K562 (cell line): ENCODE measurements around the gene SLC6A4. TPM values are rescaled to one million over a fixed set of nuclear protein-coding genes. Genes with fewer than 3 reads are reported as not detected.

Experiments used
- CCNT2 ChIP-seq: IDR thresholded peaks from 2 replicates; pipeline ENCODE4 v1.6.1; 2011; ENCODE audit warnings: borderline replicate concordance, low read depth, mild to moderate bottlenecking, moderate library complexity, mixed read lengths, low read length; ENCODE audit not compliant: insufficient read length; ENCODE audit errors: extremely low read depth
- JUN ChIP-seq, 2 experiments: sonication (generic) in 1 of 2; formaldehyde crosslinking in 1 of 2; IDR thresholded peaks; 2 replicates each; pipeline versions ENCODE4 v1.6.1 to v1.8.0; 2012 to 2022; ENCODE audit warnings: borderline replicate concordance in 2 of 2, mild to moderate bottlenecking in 2 of 2, improper control_type of control experiment in 1 of 2, low read depth in 1 of 2, low read length in 1 of 2, missing genetic modification reagents in 1 of 2
- L3MBTL2 ChIP-seq: fragments of 450-650 bp; IDR thresholded peaks from 2 replicates; pipeline ENCODE4 v1.6.1; 2016; ENCODE audit warnings: mild to moderate bottlenecking, moderate library complexity
- SP1 ChIP-seq: sonication (generic); formaldehyde crosslinking; IDR thresholded peaks from 2 replicates; pipeline ENCODE4 v1.8.1; 2022; ENCODE audit warnings: mild to moderate bottlenecking, missing genetic modification reagents
- ZEB2 ChIP-seq: fragments of 450-650 bp; IDR thresholded peaks from 2 replicates; pipeline ENCODE4 v1.6.1; 2016
- ZNF253 ChIP-seq: fragments of 250-450 bp; sonication (Bioruptor Pico); conservative IDR thresholded peaks from 2 replicates; pipeline ENCODE4 v1.6.1; 2021; ENCODE audit warnings: mild to moderate bottlenecking
- ZNF707 ChIP-seq: fragments of 250-450 bp; sonication (Bioruptor Pico); conservative IDR thresholded peaks from 2 replicates; pipeline ENCODE4 v1.8.0; 2022; ENCODE audit warnings: inconsistent platforms, mild to moderate bottlenecking, moderate library complexity
- polyA plus RNA-seq, 8 experiments: library from polyadenylated mRNA; depleted of rRNA in 4 of 8; stranded (reverse) in 5 of 8; unstranded in 3 of 8; fragments of >200 nt; fragmentation: Nextera tagmentation in 2 of 8; fragmentation: Illumina TruSeq in 1 of 8; extraction: Ambion mirVana in 2 of 8; extraction: Trizol in 1 of 8; gene quantifications; 2 replicates each; pipeline versions ENCODE4 v1.2.1 to v1.2.3, GENCODE V29; 2011 to 2014; ENCODE audit warnings: inconsistent platforms in 1 of 8, missing spikeins in 1 of 8
- total RNA-seq, 7 experiments: library from RNA; depleted of rRNA in 6 of 7; stranded (reverse); fragments of >200 nt in 6 of 7; fragmentation: Illumina TruSeq in 2 of 7; extraction: Trizol in 2 of 7; gene quantifications; 2 replicates each; pipeline versions ENCODE4 v1.2.1 to v1.2.3, GENCODE V29; 2011 to 2021; ENCODE audit warnings: low replicate concordance in 1 of 7
- TF ChIP-seq, protein P1 (sequence below): sonication (generic); formaldehyde crosslinking; IDR thresholded peaks from 2 replicates; pipeline ENCODE4 v1.9.0; 2022; ENCODE audit warnings: mild to moderate bottlenecking, missing genetic modification reagents
- TF ChIP-seq, protein P2 (sequence below), 2 experiments: fragments of 150-350 bp in 1 of 2; IDR thresholded peaks; 2 replicates each; pipeline ENCODE4 v1.6.1; 2012 to 2016; ENCODE audit warnings: low read depth in 2 of 2, low read length in 2 of 2, mild to moderate bottlenecking in 1 of 2, moderate library complexity in 1 of 2
- TF ChIP-seq, protein P3 (sequence below), 2 experiments: fragments of 250-450 bp in 1 of 2; fragments of 450-650 bp in 1 of 2; sonication (Bioruptor Pico) in 1 of 2; IDR thresholded peaks; 2 replicates each; pipeline versions ENCODE4 v1.6.1 to v1.8.0; 2016 to 2021; ENCODE audit warnings: mild to moderate bottlenecking in 2 of 2, moderate library complexity in 2 of 2, missing compliant biosample characterization in 1 of 2, missing genetic modification characterization in 1 of 2
- TF ChIP-seq, protein P4 (sequence below): fragments of 200-800 bp; sonication (Bioruptor generic); IDR thresholded peaks from 2 replicates; pipeline ENCODE4 v1.6.1; 2017; ENCODE audit warnings: missing genetic modification characterization, missing compliant biosample characterization
- TF ChIP-seq, protein P5 (sequence below): sonication (generic); formaldehyde crosslinking; IDR thresholded peaks from 2 replicates; pipeline ENCODE4 v1.8.0; 2022; ENCODE audit warnings: mild to moderate bottlenecking, missing genetic modification reagents

The SLC6A4 gene
- total and polyA plus RNA-seq, 9 of the 15 experiments (the other 6 are each of a cell fraction or from before 2014, with no cell fraction given), result 0.05 to 0.09 (median 0.07) TPM; not detected in 6

DNA sequence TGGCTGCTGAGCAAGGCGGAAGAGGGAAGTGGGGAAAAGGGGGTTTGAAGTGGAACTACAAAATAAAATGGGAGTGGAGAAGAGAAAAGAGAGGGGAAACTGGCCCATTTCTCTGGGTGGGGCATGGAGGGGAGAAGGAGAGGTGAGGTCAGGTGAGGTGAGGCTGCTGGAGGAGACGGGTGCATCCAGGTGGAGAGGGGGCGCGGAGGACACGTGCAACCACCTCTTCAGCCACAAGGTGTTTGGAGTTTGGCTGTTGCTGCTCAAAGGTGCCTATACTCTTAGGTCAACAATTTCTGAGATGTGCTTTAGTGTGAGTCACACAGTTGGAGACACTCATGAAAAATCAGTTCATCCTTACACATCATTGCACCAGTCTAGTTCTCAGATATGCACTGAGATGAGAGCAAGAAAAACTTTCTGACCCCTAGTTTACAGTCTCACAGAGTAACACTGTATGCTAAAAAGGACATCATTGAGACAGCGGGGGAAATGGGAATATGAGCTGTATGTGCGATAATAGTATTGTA, 4.8 kb downstream of the SLC6A4 start (continued):
- no peak for TF ChIP-seq ZNF707 (CRISPR knock-in tag)
- no peak for TF ChIP-seq CCNT2
- peak; percentile 60; the same call in 1 of the 2 replicates for TF ChIP-seq ZEB2
- TF ChIP-seq L3MBTL2, result no peak
- no peak for TF ChIP-seq SP1 (CRISPR knock-in tag)
- TF ChIP-seq JUN (IDR thresholded peaks at IDR 0.05; ENCODE audit: borderline replicate concordance, low read depth, low read length), result peak; percentile 38; the same call in 1 of the 2 replicates
- TF ChIP-seq JUN (CRISPR knock-in tag; IDR thresholded peaks at IDR 0.05; ENCODE audit: borderline replicate concordance), result no peak
- TF ChIP-seq, protein P1, sequence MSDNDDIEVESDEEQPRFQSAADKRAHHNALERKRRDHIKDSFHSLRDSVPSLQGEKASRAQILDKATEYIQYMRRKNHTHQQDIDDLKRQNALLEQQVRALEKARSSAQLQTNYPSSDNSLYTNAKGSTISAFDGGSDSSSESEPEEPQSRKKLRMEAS (CRISPR knock-in tag), result no peak
- no peak for TF ChIP-seq ZNF253 (CRISPR knock-in tag)
- TF ChIP-seq, protein P2, sequence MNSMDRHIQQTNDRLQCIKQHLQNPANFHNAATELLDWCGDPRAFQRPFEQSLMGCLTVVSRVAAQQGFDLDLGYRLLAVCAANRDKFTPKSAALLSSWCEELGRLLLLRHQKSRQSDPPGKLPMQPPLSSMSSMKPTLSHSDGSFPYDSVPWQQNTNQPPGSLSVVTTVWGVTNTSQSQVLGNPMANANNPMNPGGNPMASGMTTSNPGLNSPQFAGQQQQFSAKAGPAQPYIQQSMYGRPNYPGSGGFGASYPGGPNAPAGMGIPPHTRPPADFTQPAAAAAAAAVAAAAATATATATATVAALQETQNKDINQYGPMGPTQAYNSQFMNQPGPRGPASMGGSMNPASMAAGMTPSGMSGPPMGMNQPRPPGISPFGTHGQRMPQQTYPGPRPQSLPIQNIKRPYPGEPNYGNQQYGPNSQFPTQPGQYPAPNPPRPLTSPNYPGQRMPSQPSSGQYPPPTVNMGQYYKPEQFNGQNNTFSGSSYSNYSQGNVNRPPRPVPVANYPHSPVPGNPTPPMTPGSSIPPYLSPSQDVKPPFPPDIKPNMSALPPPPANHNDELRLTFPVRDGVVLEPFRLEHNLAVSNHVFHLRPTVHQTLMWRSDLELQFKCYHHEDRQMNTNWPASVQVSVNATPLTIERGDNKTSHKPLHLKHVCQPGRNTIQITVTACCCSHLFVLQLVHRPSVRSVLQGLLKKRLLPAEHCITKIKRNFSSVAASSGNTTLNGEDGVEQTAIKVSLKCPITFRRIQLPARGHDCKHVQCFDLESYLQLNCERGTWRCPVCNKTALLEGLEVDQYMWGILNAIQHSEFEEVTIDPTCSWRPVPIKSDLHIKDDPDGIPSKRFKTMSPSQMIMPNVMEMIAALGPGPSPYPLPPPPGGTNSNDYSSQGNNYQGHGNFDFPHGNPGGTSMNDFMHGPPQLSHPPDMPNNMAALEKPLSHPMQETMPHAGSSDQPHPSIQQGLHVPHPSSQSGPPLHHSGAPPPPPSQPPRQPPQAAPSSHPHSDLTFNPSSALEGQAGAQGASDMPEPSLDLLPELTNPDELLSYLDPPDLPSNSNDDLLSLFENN (IDR thresholded peaks at IDR 0.05; ENCODE audit: low read depth in 2 of 2, low read length in 2 of 2), result no peak
- TF ChIP-seq, protein P3, sequence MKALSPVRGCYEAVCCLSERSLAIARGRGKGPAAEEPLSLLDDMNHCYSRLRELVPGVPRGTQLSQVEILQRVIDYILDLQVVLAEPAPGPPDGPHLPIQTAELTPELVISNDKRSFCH (CRISPR knock-in tag; IDR thresholded peaks at IDR 0.05), result no peak
- TF ChIP-seq, protein P3 (tag; IDR thresholded peaks at IDR 0.05), result no peak
- TF ChIP-seq, protein P4, sequence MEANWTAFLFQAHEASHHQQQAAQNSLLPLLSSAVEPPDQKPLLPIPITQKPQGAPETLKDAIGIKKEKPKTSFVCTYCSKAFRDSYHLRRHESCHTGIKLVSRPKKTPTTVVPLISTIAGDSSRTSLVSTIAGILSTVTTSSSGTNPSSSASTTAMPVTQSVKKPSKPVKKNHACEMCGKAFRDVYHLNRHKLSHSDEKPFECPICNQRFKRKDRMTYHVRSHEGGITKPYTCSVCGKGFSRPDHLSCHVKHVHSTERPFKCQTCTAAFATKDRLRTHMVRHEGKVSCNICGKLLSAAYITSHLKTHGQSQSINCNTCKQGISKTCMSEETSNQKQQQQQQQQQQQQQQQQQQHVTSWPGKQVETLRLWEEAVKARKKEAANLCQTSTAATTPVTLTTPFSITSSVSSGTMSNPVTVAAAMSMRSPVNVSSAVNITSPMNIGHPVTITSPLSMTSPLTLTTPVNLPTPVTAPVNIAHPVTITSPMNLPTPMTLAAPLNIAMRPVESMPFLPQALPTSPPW (CRISPR knock-in tag), result no peak
- TF ChIP-seq, protein P5, sequence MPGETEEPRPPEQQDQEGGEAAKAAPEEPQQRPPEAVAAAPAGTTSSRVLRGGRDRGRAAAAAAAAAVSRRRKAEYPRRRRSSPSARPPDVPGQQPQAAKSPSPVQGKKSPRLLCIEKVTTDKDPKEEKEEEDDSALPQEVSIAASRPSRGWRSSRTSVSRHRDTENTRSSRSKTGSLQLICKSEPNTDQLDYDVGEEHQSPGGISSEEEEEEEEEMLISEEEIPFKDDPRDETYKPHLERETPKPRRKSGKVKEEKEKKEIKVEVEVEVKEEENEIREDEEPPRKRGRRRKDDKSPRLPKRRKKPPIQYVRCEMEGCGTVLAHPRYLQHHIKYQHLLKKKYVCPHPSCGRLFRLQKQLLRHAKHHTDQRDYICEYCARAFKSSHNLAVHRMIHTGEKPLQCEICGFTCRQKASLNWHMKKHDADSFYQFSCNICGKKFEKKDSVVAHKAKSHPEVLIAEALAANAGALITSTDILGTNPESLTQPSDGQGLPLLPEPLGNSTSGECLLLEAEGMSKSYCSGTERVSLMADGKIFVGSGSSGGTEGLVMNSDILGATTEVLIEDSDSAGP (CRISPR knock-in tag), result no peak
